ENCODE measurements around the gene JPH2.

JPH2 gene

GRCh38 chr20:44065401-44066340 is 121.3 kb downstream of the JPH2 start:
- no peak for DNase-seq (ENCODE audit: low read depth in 1 of 2, low spot score in 1 of 2)

GRCh38 chr20:44064501-44065400 is 122.2 kb downstream of the JPH2 start:
- no peak for DNase-seq (ENCODE audit: low read depth in 1 of 2, low spot score in 1 of 2)
